GM10248 (cell line): ENCODE results near the gene CHST8.
"Not testable (repeated sequence)": the region's sequence is repeated elsewhere in the genome, so short reads cannot be mapped to it uniquely, and the experiment has no call there.

Experiments
- CTCF ChIA-PET: fragments of 300-600 bp; sonication (Branson Sonifier 250); formaldehyde crosslinking; extraction: SDS; loops from one replicate; lab custom pipeline; 2021; ENCODE audit warnings: antibody characterized with exemption; lab: Yijun Ruan, JAX
- POLR2A ChIA-PET: fragments of 350-650 bp; sonication (Branson Sonifier 250); formaldehyde crosslinking; extraction: SDS; loops from one replicate; lab custom pipeline; 2020; ENCODE audit warnings: antibody characterized with exemption; lab: Yijun Ruan, JAX
- DNase-seq: peaks from one replicate; pipeline ENCODE4 v3.0.0; 2012; ENCODE audit errors: extremely low spot score
- CTCF ChIP-seq: IDR thresholded peaks from 2 replicates; pipeline ENCODE4 v1.5.1; 2012; ENCODE audit warnings: mild to moderate bottlenecking, low read depth; ENCODE audit errors: extremely low read depth, missing control alignments, control extremely low read depth

CHST8 gene

GRCh38 chr19:33613620-33614000 lies 8.1 kb upstream of the CHST8 start:
- no peak for DNase-seq
- POLR2A ChIA-PET, result no interaction called here
- CTCF ChIA-PET, result no interaction called here
- TF ChIP-seq CTCF, result no peak

GRCh38 chr19:33616346-33616745 lies 5.4 kb upstream of the CHST8 start:
- CTCF ChIA-PET, result no interaction called here
- no peak for DNase-seq
- TF ChIP-seq CTCF, result no peak
- POLR2A ChIA-PET, result no interaction called here

GRCh38 chr19:33616857-33617256 lies 4.9 kb upstream of the CHST8 start:
- POLR2A ChIA-PET, result no interaction called here
- DNase-seq, result no peak
- TF ChIP-seq CTCF, result no peak
- CTCF ChIA-PET, result no interaction called here

- POLR2A ChIA-PET, CTCF ChIA-PET, DNase-seq: not testable (repeated sequence)
Observed at GRCh38 chr19:33618363-33618762, 3.4 kb upstream of the CHST8 start.

DNA sequence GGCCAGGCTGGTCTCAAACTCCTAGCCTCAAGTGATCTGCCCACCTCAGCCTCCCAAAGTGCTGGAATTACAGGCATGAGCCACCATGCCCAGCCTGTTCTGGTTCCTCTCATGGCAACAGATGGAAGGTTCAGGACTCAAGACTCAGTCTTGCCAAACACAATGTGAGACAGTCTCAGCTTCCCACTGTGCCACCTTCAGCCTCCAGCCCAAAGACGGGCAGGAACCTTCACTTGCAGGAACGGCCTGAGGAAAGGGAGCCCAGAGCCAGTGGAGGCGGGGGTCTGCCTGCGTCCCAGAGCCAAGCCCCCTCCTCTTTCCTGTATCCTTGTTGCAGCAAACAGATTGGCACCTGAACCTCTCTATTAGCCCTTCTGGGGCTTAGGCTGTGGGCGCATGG lies 2.9 kb upstream of the CHST8 start:
- no peak for TF ChIP-seq CTCF
- no peak for DNase-seq
- POLR2A ChIA-PET, result no interaction called here
- CTCF ChIA-PET, result no interaction called here

GRCh38 chr19:33620611-33621010 lies 1.1 kb upstream of the CHST8 start:
- no peak for DNase-seq
- ChIA-PET POLR2A (no interaction called here), CTCF (no interaction called here)
- TF ChIP-seq CTCF, result no peak

GRCh38 chr19:33621065-33621785 lies 528 bp upstream of the CHST8 start:
- ChIA-PET CTCF (no interaction called here), POLR2A (no interaction called here)
- DNase-seq, result no peak
- no peak for TF ChIP-seq CTCF
